K562 (cell line): Measurements from ENCODE around the gene SLC44A5. TPM values are rescaled to one million over a fixed set of nuclear protein-coding genes. Genes with fewer than 3 reads are reported as not detected.

Experiments used
- ATAC-seq: fragments of 200-7000 bp; cut with Tn5 transposase; 3 replicates; pipeline ENCODE4 v1.9.1; 2020; ENCODE audit warnings: moderate library complexity
- BruUV-seq: library from RNA; stranded (reverse); fragments of 400-500 nt; replicated peaks from 2 replicates; lab custom pipeline; 2021; lab: Mats Ljungman, UMichigan
- CTCF ChIA-PET: fragments of 300-600 bp; formaldehyde crosslinking; extraction: SDS; loops from one replicate; lab custom pipeline; 2021; ENCODE audit warnings: low intra/inter-chr PET ratio; lab: Yijun Ruan, JAX
- POLR2A ChIA-PET: fragments of 300-600, 350-650 bp; sonication (Branson Sonifier 250); formaldehyde crosslinking; extraction: SDS; loops from one replicate; lab custom pipeline; 2021; ENCODE audit warnings: antibody characterized with exemption, inconsistent platforms; lab: Yijun Ruan, JAX
- DNase-seq, 4 experiments: peaks; one replicate each; pipeline versions ENCODE4 v3.0.0 to v3.0.0-alpha.2; 2011 to 2018; ENCODE audit warnings: low spot score in 3 of 4, mixed read lengths in 3 of 4; ENCODE audit errors: extremely low read depth in 1 of 4
- FAIRE-seq: peaks from 2 replicates; lab custom pipeline; 2011; peaks lifted over from hg19 to GRCh38; lab: Jason Lieb, UNC
- H2AFZ ChIP-seq: 2 replicates; pipeline ENCODE4 v1.6.0; 2011; ENCODE audit warnings: low read depth, low read length, control low read depth, inconsistent platforms
- H3K27ac ChIP-seq: fragments of 200-600 bp; 3 replicates; pipeline ENCODE4 v1.8.0; 2011; ENCODE audit warnings: low read depth, mild to moderate bottlenecking, control low read depth, inconsistent platforms, low read length, moderate library complexity, mixed read lengths; ENCODE audit errors: extremely low read depth
- H3K27me3 ChIP-seq, 2 experiments: fragments of 300-600 bp in 1 of 2; 2 replicates in 1 of 2; 3 replicates in 1 of 2; pipeline versions ENCODE4 v1.6.0 to v1.8.0; 2011; ENCODE audit warnings: inconsistent platforms in 2 of 2, low read length in 2 of 2, mild to moderate bottlenecking in 1 of 2, mixed read lengths in 1 of 2, moderate library complexity in 1 of 2; ENCODE audit not compliant: control insufficient read depth in 2 of 2, insufficient read depth in 2 of 2
- H3K36me3 ChIP-seq: fragments of 300-600 bp; 3 replicates; pipeline ENCODE4 v1.8.0; 2011; ENCODE audit warnings: mild to moderate bottlenecking, low read length, inconsistent platforms; ENCODE audit not compliant: control insufficient read depth, insufficient read depth
- H3K4me1 ChIP-seq, 2 experiments: fragments of 200-600 bp in 1 of 2; replicated peaks in 1 of 2; 2 replicates in 1 of 2; 3 replicates in 1 of 2; pipeline versions ENCODE4 v1.5.1 to v1.8.0; 2011; ENCODE audit warnings: inconsistent platforms in 2 of 2, low read length in 2 of 2, mild to moderate bottlenecking in 1 of 2, mixed read lengths in 1 of 2, moderate library complexity in 1 of 2; ENCODE audit not compliant: control insufficient read depth in 2 of 2, insufficient read depth in 2 of 2
- H3K4me2 ChIP-seq: 2 replicates; pipeline ENCODE4 v1.6.1; 2011; ENCODE audit warnings: low read length, control low read depth, inconsistent platforms, mixed read lengths; ENCODE audit not compliant: insufficient read depth
- H3K4me3 ChIP-seq: fragments of 200-600 bp; sonication (generic), shearing (Covaris generic); 2 replicates; pipeline ENCODE4 v1.5.1; 2016; ENCODE audit warnings: control low read depth, inconsistent platforms
- H3K79me2 ChIP-seq: fragments of 200-600 bp; 3 replicates; pipeline ENCODE4 v1.8.0; 2011; ENCODE audit warnings: low read length, inconsistent platforms; ENCODE audit not compliant: control insufficient read depth, insufficient read depth
- H3K9ac ChIP-seq, 2 experiments: 2 replicates each; pipeline versions ENCODE4 v1.6.0 to v1.6.1; 2011; ENCODE audit warnings: low read depth in 2 of 2, low read length in 2 of 2, control low read depth in 1 of 2, inconsistent platforms in 1 of 2, mild to moderate bottlenecking in 1 of 2, mixed read lengths in 1 of 2; ENCODE audit not compliant: insufficient read depth in 1 of 2
- H3K9me1 ChIP-seq: one replicate; pipeline ENCODE4 v1.6.0; 2011; ENCODE audit warnings: inconsistent platforms, mild to moderate bottlenecking, low read length, moderate library complexity; ENCODE audit not compliant: control insufficient read depth, insufficient read depth
- H3K9me3 ChIP-seq: replicated peaks from 2 replicates; pipeline ENCODE4 v1.5.1; 2011; ENCODE audit warnings: low read depth, low read length, inconsistent platforms; ENCODE audit not compliant: control insufficient read depth, insufficient read depth
- H4K20me1 ChIP-seq: replicated peaks from 2 replicates; pipeline ENCODE4 v1.6.1; 2011; ENCODE audit warnings: low read length, inconsistent platforms, mixed read lengths; ENCODE audit not compliant: control insufficient read depth, insufficient read depth
- CBFA2T3 ChIP-seq: fragments of 450-650 bp; IDR thresholded peaks from 2 replicates; pipeline ENCODE4 v1.6.1; 2017
- CHD4 ChIP-seq: fragments of 200-600 bp; sonication (generic); IDR thresholded peaks from 3 replicates; pipeline ENCODE4 v1.6.1; 2012; ENCODE audit warnings: low read depth, mild to moderate bottlenecking, mixed read lengths, low read length, inconsistent platforms; ENCODE audit not compliant: insufficient read depth, insufficient replicate concordance, poor library complexity, severe bottlenecking
- EP400 ChIP-seq: fragments of 450-650 bp; IDR thresholded peaks from 2 replicates; pipeline ENCODE4 v1.6.1; 2017; ENCODE audit warnings: antibody characterized with exemption, mild to moderate bottlenecking, moderate library complexity
- GATAD2A ChIP-seq: fragments of 450-650 bp; IDR thresholded peaks from 2 replicates; pipeline ENCODE4 v1.6.1; 2017
- GTF2E2 ChIP-seq: fragments of 200-800 bp; sonication (Bioruptor generic); IDR thresholded peaks from 2 replicates; pipeline ENCODE4 v1.6.1; 2016; ENCODE audit warnings: missing genetic modification characterization, missing compliant biosample characterization
- HDGF ChIP-seq: fragments of 450-650 bp; IDR thresholded peaks from 2 replicates; pipeline ENCODE4 v1.6.1; 2016
- HES1 ChIP-seq: fragments of 450-650 bp; IDR thresholded peaks from 2 replicates; pipeline ENCODE4 v1.6.1; 2016; ENCODE audit warnings: low read depth, mild to moderate bottlenecking, moderate library complexity
- HNRNPLL ChIP-seq: fragments of 200-400 bp; formaldehyde crosslinking; IDR thresholded peaks from 2 replicates; pipeline ENCODE4 v1.6.1; 2017; ENCODE audit warnings: low read length, low read depth, mild to moderate bottlenecking; ENCODE audit not compliant: poor library complexity, severe bottlenecking
- NCOA1 ChIP-seq: fragments of 450-650 bp; IDR thresholded peaks from 2 replicates; pipeline ENCODE4 v1.6.1; 2016; ENCODE audit warnings: low read depth
- POLR2AphosphoS2 ChIP-seq: IDR thresholded peaks from 2 replicates; pipeline ENCODE4 v1.6.1; 2012; ENCODE audit warnings: low read length, improper control_type of control experiment
- RBFOX2 ChIP-seq: fragments of 200-400 bp; formaldehyde crosslinking; IDR thresholded peaks from 2 replicates; pipeline ENCODE4 v1.6.1; 2017; ENCODE audit warnings: low read depth, mild to moderate bottlenecking, low read length, moderate library complexity
- SIN3B ChIP-seq: fragments of 450-650 bp; IDR thresholded peaks from 2 replicates; pipeline ENCODE4 v1.6.1; 2017; ENCODE audit warnings: low read depth, mild to moderate bottlenecking, moderate library complexity
- SRSF1 ChIP-seq: fragments of 200-400 bp; formaldehyde crosslinking; IDR thresholded peaks from 2 replicates; pipeline ENCODE4 v1.6.1; 2017; ENCODE audit warnings: mild to moderate bottlenecking, low read depth, low read length, moderate library complexity
- TCF3 ChIP-seq: sonication (generic); formaldehyde crosslinking; IDR thresholded peaks from 2 replicates; pipeline ENCODE4 v1.4.0; 2020; ENCODE audit warnings: mild to moderate bottlenecking, missing genetic modification reagents
- ZBTB9 ChIP-seq: fragments of 450-650 bp; formaldehyde crosslinking; IDR thresholded peaks from 2 replicates; pipeline ENCODE4 v1.4.0; 2020; ENCODE audit warnings: mild to moderate bottlenecking, moderate library complexity
- ZNF3 ChIP-seq: fragments of 250-450 bp; sonication (Bioruptor Pico); IDR thresholded peaks from 2 replicates; pipeline ENCODE4 v1.5.0; 2021; ENCODE audit warnings: mild to moderate bottlenecking, moderate library complexity
- ZNF512 ChIP-seq: IDR thresholded peaks from 2 replicates; pipeline ENCODE4 v1.6.1; 2016; ENCODE audit warnings: missing genetic modification characterization, missing compliant biosample characterization
- WGBS: fragments of 100-300 bp; shearing (Covaris generic); methylation state at CpG from one replicate; pipeline ENCODE4 v1.1.6; 2016; ENCODE audit warnings: low coverage, mixed read lengths; ENCODE audit not compliant: insufficient coverage; ENCODE audit errors: missing lambda C conversion rate; 5-methylcytosine and 5-hydroxymethylcytosine counted together
- in situ Hi-C: fragments of 300-500 bp; cut with MboI; formaldehyde crosslinking; loops from 4 replicates; pipeline ENCODE4 v1.15.0; 2018; ENCODE audit warnings: inconsistent platforms, mixed read lengths
- intact Hi-C: fragments of 100-400 bp; cut with micrococcal nuclease; formaldehyde crosslinking; loops from 2 replicates; pipeline ENCODE4 v1.14.2; 2022
- polyA plus RNA-seq, 8 experiments: library from polyadenylated mRNA; depleted of rRNA in 4 of 8; stranded (reverse) in 5 of 8; unstranded in 3 of 8; fragments of >200 nt; fragmentation: Nextera tagmentation in 2 of 8; fragmentation: Illumina TruSeq in 1 of 8; extraction: Ambion mirVana in 2 of 8; extraction: Trizol in 1 of 8; gene quantifications; 2 replicates each; pipeline versions ENCODE4 v1.2.1 to v1.2.3, GENCODE V29; 2011 to 2014; ENCODE audit warnings: inconsistent platforms in 1 of 8, missing spikeins in 1 of 8
- total RNA-seq, 7 experiments: library from RNA; depleted of rRNA in 6 of 7; stranded (reverse); fragments of >200 nt in 6 of 7; fragmentation: Illumina TruSeq in 2 of 7; extraction: Trizol in 2 of 7; gene quantifications; 2 replicates each; pipeline versions ENCODE4 v1.2.1 to v1.2.3, GENCODE V29; 2011 to 2021; ENCODE audit warnings: low replicate concordance in 1 of 7

SLC44A5 gene
- total and polyA plus RNA-seq, 9 of the 15 experiments (the other 6 are each of a cell fraction or from before 2014, with no cell fraction given) = 1.2 to 10.1 (median 3.2) TPM

GRCh38 chr1:75487399-75487798 is 123.5 kb downstream of the SLC44A5 start:
- H3K4me1 ChIP-seq = no peaks in the 10 kb centered on the region
- POLR2A ChIA-PET = interaction anchor here (0.7 kb wide), 2 partner anchors 12 to 708 kb away, joined by 3 read pairs; no protein-coding TSS in a partner anchor
- no TSS peak for BruUV-seq
- no peak overlapping the region for H3K9ac ChIP-seq
- in situ Hi-C loops = no loop called here
- no peaks in the 10 kb centered on the region; the same call in 1 of the 2 replicates for H3K9me3 ChIP-seq
- H3K4me3 ChIP-seq = no peak overlapping the region
- H2AFZ ChIP-seq = no peak overlapping the region
- no peaks in the 10 kb centered on the region for H3K79me2 ChIP-seq
- FAIRE-seq (no peak), ATAC-seq (no peak)
- H3K9me1 ChIP-seq = no peaks in the 10 kb centered on the region
- TF ChIP-seq RBFOX2 (no peak), HNRNPLL (no peak), TCF3 (CRISPR knock-in tag) (no peak), HDGF (no peak), CBFA2T3 (no peak), GTF2E2 (tag) (no peak), ZNF512 (tag) (no peak), SRSF1 (no peak), HES1 (no peak), NCOA1 (no peak), CHD4 (no peak), ZBTB9 (no peak), ZNF3 (CRISPR knock-in tag) (no peak), GATAD2A (no peak), EP400 (no peak), SIN3B (no peak), POLR2AphosphoS2 (no peak)
- TF ChIP-seq, all 486 proteins: peak for 0
- no peak for DNase-seq
- intact Hi-C loops = no loop called here
- Histone ChIP-seq H3K27me3 (no peaks in the 10 kb centered on the region), H3K4me2 (no peak overlapping the region), H4K20me1 (no peaks in the 10 kb centered on the region), H3K27ac (no peak overlapping the region), H3K36me3 (no peaks in the 10 kb centered on the region)
- CTCF ChIA-PET = no interaction called here
- WGBS = 35% methylated on average over 4 of the region's 4 CpGs
